HG02798 (cell line): Measurements from ENCODE around the gene TRAPPC4.
A peak's percentile ranks its signal among the peaks of the same experiment; 100 is the strongest.
"Not testable (repeated sequence)": the region's sequence is repeated elsewhere in the genome, so short reads cannot be mapped to it uniquely, and the experiment has no call there.

Experiments
- ATAC-seq: cut with Tn5 transposase; IDR thresholded peaks from one replicate; pipeline ENCODE4 v1.9.1; 2021; ENCODE audit warnings: mild to moderate bottlenecking; ENCODE audit not compliant: unreplicated experiment, poor library complexity

TRAPPC4 gene

GRCh38 chr11:119012629-119013170, 5.9 kb upstream of the TRAPPC4 start:
- no peak for ATAC-seq

- ATAC-seq = no peak
Measured at GRCh38 chr11:119014209-119014924, 4.2 kb upstream of the TRAPPC4 start.

GRCh38 chr11:119015054-119015611, 3.4 kb upstream of the TRAPPC4 start:
- no peak for ATAC-seq

- ATAC-seq = no peak
Measured at GRCh38 chr11:119016216-119017009, 2.2 kb upstream of the TRAPPC4 start.

- ATAC-seq = not testable (repeated sequence)
Measured at GRCh38 chr11:119017377-119017776, 1.2 kb upstream of the TRAPPC4 start.

- ATAC-seq = no peak
Measured at GRCh38 chr11:119019996-119020395, 1.4 kb downstream of the TRAPPC4 start.

GRCh38 chr11:119021631-119022030, 3.1 kb downstream of the TRAPPC4 start:
- ATAC-seq = no peak

GRCh38 chr11:119023741-119024140, 5.2 kb downstream of the TRAPPC4 start:
- no peak for ATAC-seq

- ATAC-seq = no peak
Measured at GRCh38 chr11:119024430-119025098, 6.0 kb downstream of the TRAPPC4 start.

GRCh38 chr11:119025099-119025473, 6.5 kb downstream of the TRAPPC4 start:
- no peak for ATAC-seq

- no peak for ATAC-seq
Measured at GRCh38 chr11:119025541-119025940, 7.0 kb downstream of the TRAPPC4 start.

GRCh38 chr11:119025978-119026766, 7.6 kb downstream of the TRAPPC4 start:
- ATAC-seq = no peak

- ATAC-seq = no peak
Measured at GRCh38 chr11:119026970-119027369, 8.4 kb downstream of the TRAPPC4 start.

GRCh38 chr11:119027561-119028345, 9.2 kb downstream of the TRAPPC4 start:
- ATAC-seq = no peak

- ATAC-seq = no peak
Measured at GRCh38 chr11:119028346-119029068, 9.9 kb downstream of the TRAPPC4 start.

- no peak for ATAC-seq
Measured at GRCh38 chr11:119029069-119029339, 10.4 kb downstream of the TRAPPC4 start.

- ATAC-seq = peak; percentile 5
Measured at GRCh38 chr11:119029340-119030028, 10.9 kb downstream of the TRAPPC4 start.

GRCh38 chr11:119030029-119030328, 11.4 kb downstream of the TRAPPC4 start:
- ATAC-seq = peak; percentile 14
